ENCODE data around the gene YPEL3. TPM values are rescaled to one million over a fixed set of nuclear protein-coding genes. Genes with fewer than 3 reads are reported as not detected.

The YPEL3 gene
- polyA plus RNA-seq, 3 donors from 2014 or later, result 248 to 354 (median 284) TPM

- DNase-seq, result peak; percentile 92 to 93 (median 92)
- peak within 1 kb of the TSS; percentile 89 to 96 (median 93) for H3K4me3 Mint-ChIP-seq
- peaks cover under 1 to 10% (median 8%) of the 10 kb centered on the region in 3 donors for H3K27me3 Mint-ChIP-seq (ENCODE audit: low read depth in 3 of 3)
- H3K4me1 Mint-ChIP-seq, result peaks cover 34 to 38% of the 10 kb centered on the region in 2 donors
- peak within 1 kb of the TSS; percentile 90 to 96 (median 93) for H3K27ac Mint-ChIP-seq
- peaks cover 4 to 22% (median 12%) of the 10 kb centered on the region in 3 donors for H3K36me3 Mint-ChIP-seq
- H3K9me3 Mint-ChIP-seq, result peaks cover 1 to 7% (median 4%) of the 10 kb centered on the region in 6 donors
Observed at GRCh38 chr16:30091474-30092372, 4.3 kb downstream of the YPEL3 start, which contains the start of gene TBX6. Gene TBX6 (minus strand): TSS chr16:30091924. CDS start chr16:30091193, 731 bp downstream.

DNA sequence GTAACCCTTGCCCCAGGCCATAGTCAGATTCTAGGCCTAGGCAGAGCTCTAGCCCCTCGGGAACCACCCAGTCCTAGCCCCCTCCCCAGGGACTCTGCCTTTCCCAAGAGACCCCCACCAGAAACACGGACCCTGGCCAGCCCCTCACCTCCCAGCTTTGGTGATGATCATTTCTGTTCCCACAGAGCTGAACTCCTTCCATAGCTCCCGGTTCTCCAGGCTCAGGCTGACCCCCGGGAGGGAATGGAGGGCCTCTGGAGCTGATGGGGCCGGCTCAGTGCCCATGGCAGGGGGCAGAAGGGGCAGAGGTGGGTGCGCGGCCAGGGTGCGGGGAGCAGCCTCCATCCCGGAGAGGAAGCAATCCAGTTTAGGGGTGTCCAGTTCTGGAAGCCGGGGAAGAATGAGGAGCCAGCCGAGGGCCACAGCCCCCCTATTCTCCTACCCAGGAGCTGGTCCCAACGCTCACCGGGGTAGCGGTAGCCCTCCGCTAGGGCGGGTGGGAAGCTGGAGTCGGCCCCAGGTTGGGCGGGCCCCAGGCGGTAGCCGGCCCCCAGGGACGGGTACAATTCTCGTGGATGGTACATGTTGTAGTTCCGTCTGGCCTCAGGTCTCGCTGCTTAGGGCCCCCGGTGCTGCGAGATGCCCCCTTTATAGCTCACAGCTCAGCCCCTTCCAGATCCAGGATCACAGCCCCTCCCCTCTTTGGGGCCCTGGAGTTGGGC, 5.2 kb downstream of the YPEL3 start:
- Mint-ChIP-seq H3K27me3 (ENCODE audit: low read depth in 3 of 3) (peaks cover 0 to 8% (median 4%) of the 10 kb centered on the region in 3 donors), H3K27ac (peak overlapping the region in 2 of 6 donors; percentile 53 to 66), H3K4me1 (peaks cover 32 to 33% of the 10 kb centered on the region in 2 donors), H3K36me3 (peaks cover 4 to 22% (median 12%) of the 10 kb centered on the region in 3 donors), H3K9me3 (peaks cover 0 to 1% (median 0%) of the 10 kb centered on the region in 6 donors), H3K4me3 (peak overlapping the region in 4 of 5 donors; percentile 13 to 66 (median 36))
- DNase-seq, result no peak

GRCh38 chr16:30088832-30089624, 7.0 kb downstream of the YPEL3 start:
- no peak for DNase-seq
- H3K36me3 Mint-ChIP-seq, result peaks cover 4 to 18% (median 8%) of the 10 kb centered on the region in 3 donors
- no peak overlapping the region for H3K4me3 Mint-ChIP-seq
- H3K27me3 Mint-ChIP-seq (ENCODE audit: low read depth in 3 of 3), result peaks cover 0 to 8% (median 0%) of the 10 kb centered on the region in 3 donors
- peaks cover 21 to 22% of the 10 kb centered on the region in 2 donors for H3K4me1 Mint-ChIP-seq
- no peak overlapping the region for H3K27ac Mint-ChIP-seq
- no peaks in the 10 kb centered on the region for H3K9me3 Mint-ChIP-seq

DNA sequence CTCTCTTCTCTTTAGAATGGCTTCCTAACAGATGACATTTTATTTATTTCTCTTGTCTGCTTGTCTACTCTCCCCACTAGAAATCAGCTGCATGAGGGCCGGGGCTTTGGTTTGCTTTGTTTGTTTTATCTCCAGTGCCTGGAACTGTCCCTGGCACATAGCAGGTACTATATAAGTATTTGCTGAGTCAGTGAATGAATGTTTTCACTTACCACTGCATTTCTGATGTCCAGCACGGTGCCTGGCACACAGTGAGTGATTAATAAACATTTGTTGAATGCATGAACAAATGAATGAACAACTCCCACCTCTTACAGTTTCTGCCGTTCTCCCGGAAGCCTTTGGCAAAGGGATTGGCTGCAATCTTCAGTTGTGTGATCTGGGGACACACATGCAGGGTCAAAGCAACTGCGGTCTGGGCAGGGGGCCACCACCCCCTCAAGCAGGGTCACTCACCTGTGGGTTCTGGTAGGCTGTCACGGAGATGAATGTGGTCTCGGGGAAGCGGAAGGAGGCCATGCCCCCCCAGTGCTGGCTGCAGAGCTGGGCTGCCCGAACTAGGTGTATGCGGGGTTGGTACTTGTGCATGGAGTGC, 7.7 kb downstream of the YPEL3 start:
- Mint-ChIP-seq H3K27ac (peak overlapping the region in 1 of 6 donors; percentile 49), H3K4me1 (peaks cover 19 to 20% of the 10 kb centered on the region in 2 donors), H3K9me3 (no peaks in the 10 kb centered on the region), H3K36me3 (peaks cover 4 to 18% (median 8%) of the 10 kb centered on the region in 3 donors), H3K27me3 (ENCODE audit: low read depth in 3 of 3) (peaks cover 0 to 8% (median 0%) of the 10 kb centered on the region in 3 donors), H3K4me3 (no peak overlapping the region)
- DNase-seq, result no peak

DNA sequence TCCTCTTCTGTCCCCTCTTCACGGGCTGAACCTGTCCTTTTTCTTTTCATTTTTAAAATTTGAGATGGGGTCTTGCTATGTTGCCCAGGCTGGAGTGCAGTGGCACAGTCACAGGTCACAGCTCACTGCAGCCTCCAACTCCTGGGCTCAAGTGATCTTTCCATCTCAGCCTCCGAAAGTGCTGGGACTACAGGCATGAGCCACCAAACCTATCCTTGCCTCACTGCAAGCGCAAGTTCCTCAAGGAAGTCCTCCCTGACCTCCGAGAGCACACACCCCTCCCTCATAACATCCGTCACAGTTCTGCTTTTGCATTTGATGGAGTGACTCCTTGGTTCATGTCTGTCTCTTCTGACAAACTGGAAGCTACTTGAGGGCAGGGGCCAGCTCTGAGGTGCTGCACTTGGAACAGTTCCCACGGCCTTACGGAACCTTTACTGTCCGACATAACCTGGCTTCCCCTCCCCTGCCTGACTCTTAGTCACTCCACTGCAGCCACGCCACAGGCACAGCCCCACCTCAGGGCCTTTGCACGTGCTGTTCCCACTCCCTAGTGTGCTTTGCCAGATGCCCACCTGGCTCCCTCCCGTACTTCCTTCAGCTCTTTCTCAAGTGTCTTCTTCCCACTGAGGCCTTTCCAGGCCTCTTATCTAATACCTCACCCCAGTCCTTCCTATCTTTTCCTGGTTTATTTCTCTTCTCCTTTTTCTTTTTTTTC, 8.7 kb downstream of the YPEL3 start:
- Mint-ChIP-seq H3K4me1 (peaks cover 10 to 15% of the 10 kb centered on the region in 2 donors), H3K9me3 (no peaks in the 10 kb centered on the region), H3K36me3 (peaks cover 0 to 22% (median 9%) of the 10 kb centered on the region in 3 donors), H3K27me3 (ENCODE audit: low read depth in 3 of 3) (peaks cover 0 to 8% (median 0%) of the 10 kb centered on the region in 3 donors), H3K27ac (peak overlapping the region in 5 of 6 donors; percentile 5 to 76 (median 22)), H3K4me3 (no peak overlapping the region)
- DNase-seq, result no peak

DNA sequence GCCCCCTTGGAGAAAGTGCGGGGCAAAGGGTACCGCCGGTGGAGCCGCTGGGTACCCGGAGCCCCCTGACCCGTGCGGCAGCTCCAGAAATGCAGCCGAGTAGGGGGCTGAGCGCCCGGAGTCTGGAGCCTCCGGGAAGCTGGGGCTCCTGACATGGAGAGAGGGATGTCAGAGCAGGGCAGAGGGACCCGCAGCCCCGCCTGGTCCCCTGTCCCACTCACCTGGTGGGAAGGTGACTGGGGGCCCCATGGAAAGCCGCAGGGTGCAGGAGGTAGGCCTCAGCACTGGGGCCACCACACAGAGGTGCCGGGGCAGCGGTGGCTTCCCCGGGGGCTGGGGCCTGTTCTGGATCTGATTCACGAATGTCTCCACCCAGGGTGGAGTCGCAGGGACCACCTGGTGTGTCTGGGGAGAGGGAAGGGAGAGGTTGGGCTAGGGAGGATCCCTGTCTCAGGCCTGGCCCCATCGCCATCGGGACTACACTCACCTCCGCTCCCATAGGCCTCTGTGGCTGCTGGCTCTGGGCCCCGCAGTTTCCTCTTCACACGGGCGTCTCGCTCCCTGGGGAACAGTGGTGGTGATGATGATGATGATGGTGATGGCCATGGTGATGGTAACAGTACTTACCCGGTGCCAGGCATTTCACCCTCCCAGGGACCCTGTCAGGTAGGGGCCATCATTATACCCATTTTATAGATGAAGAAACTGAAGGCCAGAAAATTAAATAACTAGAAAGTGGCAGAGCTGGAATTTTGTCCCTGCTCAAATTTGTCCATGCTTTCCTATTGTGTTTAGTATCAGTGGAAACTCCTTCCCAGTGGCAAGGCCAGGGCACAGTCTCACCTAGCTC, 9.5 kb downstream of the YPEL3 start:
- no peaks in the 10 kb centered on the region for H3K9me3 Mint-ChIP-seq
- DNase-seq, result no peak
- peaks cover 0 to 4% (median 1%) of the 10 kb centered on the region in 3 donors for H3K27me3 Mint-ChIP-seq (ENCODE audit: low read depth in 3 of 3)
- peaks cover 7% of the 10 kb centered on the region in 2 donors for H3K4me1 Mint-ChIP-seq
- H3K27ac Mint-ChIP-seq, result peak overlapping the region in 3 of 6 donors; percentile 5 to 23 (median 22)
- peaks cover 4 to 24% (median 14%) of the 10 kb centered on the region in 3 donors for H3K36me3 Mint-ChIP-seq
- no peak overlapping the region for H3K4me3 Mint-ChIP-seq

- no peak for DNase-seq
- Mint-ChIP-seq H3K4me1 (peaks cover 5 to 7% of the 10 kb centered on the region in 2 donors), H3K9me3 (no peaks in the 10 kb centered on the region), H3K4me3 (no peak overlapping the region), H3K27ac (no peak overlapping the region), H3K27me3 (ENCODE audit: low read depth in 3 of 3) (peaks cover 0 to 4% (median 1%) of the 10 kb centered on the region in 3 donors), H3K36me3 (peaks cover 4 to 24% (median 14%) of the 10 kb centered on the region in 3 donors)
Observed at GRCh38 chr16:30085820-30086219, 10.2 kb downstream of the YPEL3 start.

DNA sequence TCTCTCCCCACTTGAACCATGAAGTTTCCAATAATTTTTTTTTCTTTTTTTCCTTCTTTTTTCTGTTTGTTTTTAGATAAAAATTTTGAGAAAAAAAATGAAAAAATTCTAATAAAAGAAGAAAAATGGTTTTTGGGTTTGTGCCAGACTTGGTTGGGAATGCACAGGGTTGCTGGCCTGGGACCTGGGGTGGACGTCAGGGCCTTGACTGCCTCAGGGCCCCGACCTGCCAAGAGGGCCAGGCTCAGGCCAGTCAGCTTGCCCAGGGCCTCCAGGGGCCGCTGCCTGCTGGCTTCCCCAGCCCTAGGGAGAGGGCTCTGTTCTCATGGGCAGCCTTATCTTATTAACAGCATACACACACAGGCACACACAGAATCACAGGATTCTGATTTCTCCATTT, 10.8 kb downstream of the YPEL3 start:
- H3K27ac Mint-ChIP-seq, result no peak overlapping the region
- H3K9me3 Mint-ChIP-seq, result no peaks in the 10 kb centered on the region
- DNase-seq, result no peak
- H3K4me3 Mint-ChIP-seq, result no peak overlapping the region
- H3K36me3 Mint-ChIP-seq, result peaks cover 4 to 24% (median 14%) of the 10 kb centered on the region in 3 donors
- peaks cover 5% of the 10 kb centered on the region in 2 donors for H3K4me1 Mint-ChIP-seq
- peaks cover 0 to 4% (median 1%) of the 10 kb centered on the region in 3 donors for H3K27me3 Mint-ChIP-seq (ENCODE audit: low read depth in 3 of 3)

GRCh38 chr16:30084816-30085159, 11.2 kb downstream of the YPEL3 start:
- no peak for DNase-seq
- Mint-ChIP-seq H3K9me3 (no peaks in the 10 kb centered on the region), H3K36me3 (peaks cover 4 to 24% (median 14%) of the 10 kb centered on the region in 3 donors), H3K27me3 (ENCODE audit: low read depth in 3 of 3) (peaks cover 0 to 4% (median 1%) of the 10 kb centered on the region in 3 donors), H3K4me3 (no peak overlapping the region), H3K27ac (no peak overlapping the region), H3K4me1 (peaks cover 5 to 7% of the 10 kb centered on the region in 2 donors)

DNA sequence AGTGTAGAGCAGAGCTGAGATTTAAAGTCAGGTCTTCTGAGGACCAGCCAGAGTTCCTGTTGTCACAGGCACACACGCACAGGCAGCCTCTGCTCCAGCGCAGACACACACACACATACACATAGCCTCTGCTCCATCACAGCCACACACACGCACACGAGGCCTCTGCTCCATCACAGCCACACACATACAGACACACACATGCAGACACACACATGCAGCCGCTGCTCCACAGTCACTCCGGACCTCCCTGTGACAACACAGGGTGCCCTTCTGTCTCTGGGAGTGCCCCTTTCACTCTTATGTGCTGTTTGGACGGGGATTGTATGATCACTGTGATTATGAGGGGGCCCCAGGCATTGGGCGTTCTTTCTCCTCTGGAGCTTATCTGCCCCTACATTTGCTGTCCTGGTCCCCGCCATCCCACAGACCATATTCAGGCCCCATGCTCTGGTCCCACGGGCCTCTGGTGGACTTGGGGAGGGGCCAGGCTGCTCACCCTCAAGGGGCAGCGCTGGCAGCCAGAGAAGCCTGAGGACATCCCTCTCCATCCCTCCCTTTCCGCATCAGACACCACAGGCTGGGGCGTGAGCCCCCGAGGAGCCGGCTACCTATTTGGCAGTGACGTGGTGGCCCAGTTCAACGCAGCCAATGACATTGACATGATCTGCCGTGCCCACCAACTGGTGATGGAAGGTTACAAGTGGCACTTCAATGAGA, 11.8 kb downstream of the YPEL3 start:
- peaks cover 4 to 28% (median 14%) of the 10 kb centered on the region in 3 donors for H3K36me3 Mint-ChIP-seq
- no peak overlapping the region for H3K4me3 Mint-ChIP-seq

More for the DNA sequence above, 11.8 kb downstream of the YPEL3 start:
- Mint-ChIP-seq H3K27ac (peak overlapping the region in 1 of 6 donors; percentile 64), H3K4me1 (peaks cover 5 to 12% of the 10 kb centered on the region in 2 donors), H3K9me3 (no peaks in the 10 kb centered on the region), H3K27me3 (ENCODE audit: low read depth in 3 of 3) (peaks cover 0 to 4% (median 1%) of the 10 kb centered on the region in 3 donors)
- no peak for DNase-seq
